OCI-LY7 (cell line): Measurements from ENCODE around the gene CAPZB. TPM values are rescaled to one million over a fixed set of nuclear protein-coding genes. Genes with fewer than 3 reads are reported as not detected.

Source experiments
- BruUV-seq: library from RNA; stranded (reverse); fragments of 400-500 nt; replicated peaks from 2 replicates; lab custom pipeline; 2021; lab: Mats Ljungman, UMichigan
- CTCF ChIA-PET: fragments of 300-600 bp; sonication (Branson Sonifier 250); formaldehyde crosslinking; loops from one replicate; lab custom pipeline; 2022; ENCODE audit warnings: antibody characterized with exemption; ENCODE audit not compliant: unreplicated experiment; lab: Charles Lee
- POLR2A ChIA-PET: fragments of 300-600 bp; sonication (Branson Sonifier 250); formaldehyde crosslinking; loops from one replicate; lab custom pipeline; 2022; ENCODE audit warnings: antibody characterized with exemption; lab: Charles Lee
- DNase-seq: peaks from one replicate; pipeline ENCODE4 v3.0.0-alpha.2; 2015; ENCODE audit warnings: low spot score
- H2AFZ ChIP-seq: fragments of 200-600 bp; sonication (generic), shearing (Covaris generic); 2 replicates; pipeline ENCODE4 v1.6.1; 2014; ENCODE audit warnings: mild to moderate bottlenecking, antibody characterized with exemption, low read length, moderate library complexity
- H3K27ac ChIP-seq: fragments of 200-600 bp; sonication (generic); 2 replicates; pipeline ENCODE4 v1.5.1; 2014; ENCODE audit warnings: mixed run types, low read depth, mild to moderate bottlenecking, moderate library complexity, low read length, inconsistent platforms; ENCODE audit not compliant: poor library complexity, severe bottlenecking
- H3K36me3 ChIP-seq: fragments of 200-600 bp; sonication (generic); 2 replicates; pipeline ENCODE4 v1.6.1; 2014; ENCODE audit warnings: mild to moderate bottlenecking, antibody characterized with exemption, low read length, moderate library complexity, mixed read lengths; ENCODE audit not compliant: insufficient read depth
- H3K4me1 ChIP-seq: fragments of 200-600 bp; sonication (generic); 2 replicates; pipeline ENCODE4 v1.5.1; 2014; ENCODE audit warnings: mild to moderate bottlenecking, low read length; ENCODE audit not compliant: insufficient read depth, poor library complexity, severe bottlenecking
- H3K4me2 ChIP-seq: fragments of 200-600 bp; sonication (generic); 2 replicates; pipeline ENCODE4 v1.6.1; 2014; ENCODE audit warnings: mild to moderate bottlenecking, low read length
- H3K4me3 ChIP-seq: fragments of 200-600 bp; sonication (generic); 2 replicates; pipeline ENCODE4 v1.5.1; 2014; ENCODE audit warnings: mild to moderate bottlenecking, low read depth, low read length; ENCODE audit not compliant: poor library complexity, severe bottlenecking
- H3K79me2 ChIP-seq: fragments of 200-600 bp; sonication (generic); 2 replicates; pipeline ENCODE4 v1.6.1; 2016; ENCODE audit warnings: low read depth, mild to moderate bottlenecking, low read length, moderate library complexity, mixed read lengths; ENCODE audit not compliant: insufficient read depth
- H3K9me2 ChIP-seq: fragments of 200-600 bp; sonication (generic); 2 replicates; pipeline ENCODE4 v1.6.1; 2016; ENCODE audit warnings: mild to moderate bottlenecking, low read length, mixed read lengths; ENCODE audit not compliant: insufficient read depth
- H3K9me3 ChIP-seq: fragments of 200-600 bp; sonication (generic); 2 replicates; pipeline ENCODE4 v1.6.1; 2014; ENCODE audit warnings: mild to moderate bottlenecking, mixed run types, low read length, mixed read lengths
- H4K20me1 ChIP-seq: fragments of 200-600 bp; sonication (generic); 2 replicates; pipeline ENCODE4 v1.6.1; 2014; ENCODE audit warnings: mild to moderate bottlenecking, antibody characterized with exemption, low read length, moderate library complexity, mixed read lengths; ENCODE audit not compliant: insufficient read depth
- CTCF ChIP-seq: fragments of 200-600 bp; sonication (generic); conservative IDR thresholded peaks from 2 replicates; pipeline ENCODE4 v1.5.1; 2014; ENCODE audit warnings: mild to moderate bottlenecking, antibody characterized with exemption, low read length, moderate library complexity, mixed read lengths
- EZH2phosphoT487 ChIP-seq: fragments of 200-600 bp; sonication (generic); IDR thresholded peaks from 2 replicates; pipeline ENCODE4 v1.6.1; 2018; ENCODE audit warnings: low read depth, borderline replicate concordance, mild to moderate bottlenecking, mixed run types, antibody characterized with exemption, low read length, moderate library complexity, mixed read lengths
- intact Hi-C: fragments of 100-400 bp; cut with micrococcal nuclease; formaldehyde crosslinking; loops from one replicate; pipeline ENCODE4 v1.10.0; 2022; ENCODE audit not compliant: unreplicated experiment
- total RNA-seq, 2 experiments: library from RNA; depleted of rRNA in 1 of 2; stranded (reverse); fragments of >200 nt in 1 of 2; shearing (Covaris generic) in 1 of 2; gene quantifications; 2 replicates each; pipeline ENCODE4 v1.2.3, GENCODE V29; 2014 to 2022

The CAPZB gene
- total RNA-seq, 2 experiments from 2014 or later: 61.3 to 187 TPM

- ChIA-PET POLR2A (no interaction called here), CTCF (no interaction called here)
- Histone ChIP-seq H3K4me3 (no peak overlapping the region), H3K9me3 (no peaks in the 10 kb centered on the region), H3K4me2 (no peak overlapping the region), H3K36me3 (no peaks in the 10 kb centered on the region; the same call in 1 of the 2 replicates), H3K27ac (no peak overlapping the region), H4K20me1 (no peaks in the 10 kb centered on the region), H2AFZ (no peak overlapping the region), H3K4me1 (no peaks in the 10 kb centered on the region), H3K9me2 (no peaks in the 10 kb centered on the region), H3K79me2 (no peaks in the 10 kb centered on the region)
- no TSS peak for BruUV-seq
- TF ChIP-seq EZH2phosphoT487 (no peak), CTCF (no peak)
- no peak for DNase-seq
- intact Hi-C loops: no loop called here
These were observed 154.0 kb downstream of the CAPZB start for GRCh38 chr1:19331262-19331878.

GRCh38 chr1:19330449-19331135 is 154.7 kb downstream of the CAPZB start:
- no peak for DNase-seq
- Histone ChIP-seq H3K4me3 (no peak overlapping the region), H3K4me2 (no peak overlapping the region), H4K20me1 (no peaks in the 10 kb centered on the region), H3K9me3 (no peaks in the 10 kb centered on the region), H3K27ac (no peak overlapping the region), H2AFZ (no peak overlapping the region), H3K4me1 (no peaks in the 10 kb centered on the region), H3K9me2 (no peaks in the 10 kb centered on the region), H3K36me3 (peaks cover 4% of the 10 kb centered on the region; the same call in 1 of the 2 replicates), H3K79me2 (no peaks in the 10 kb centered on the region)
- intact Hi-C loops: no loop called here
- ChIA-PET POLR2A (no interaction called here), CTCF (no interaction called here)
- no TSS peak for BruUV-seq
- TF ChIP-seq EZH2phosphoT487 (no peak), CTCF (no peak)

GRCh38 chr1:19329611-19330010 is 155.7 kb downstream of the CAPZB start:
- POLR2A ChIA-PET: no interaction called here
- CTCF ChIA-PET: no interaction called here
- Histone ChIP-seq H3K27ac (no peak overlapping the region), H3K36me3 (peaks cover 8% of the 10 kb centered on the region; the same call in 1 of the 2 replicates), H3K4me2 (no peak overlapping the region), H3K9me3 (no peaks in the 10 kb centered on the region), H3K79me2 (no peaks in the 10 kb centered on the region), H3K4me3 (no peak overlapping the region), H3K9me2 (no peaks in the 10 kb centered on the region), H3K4me1 (no peaks in the 10 kb centered on the region), H4K20me1 (no peaks in the 10 kb centered on the region), H2AFZ (no peak overlapping the region)
- no peak for DNase-seq
- intact Hi-C loops: no loop called here
- TF ChIP-seq EZH2phosphoT487 (no peak), CTCF (no peak)
- BruUV-seq: no TSS peak
